ENCODE data around the gene TSEN15. TPM values are rescaled to one million over a fixed set of nuclear protein-coding genes. Genes with fewer than 3 reads are reported as not detected.

TSEN15 gene
- total and polyA plus RNA-seq, 2 of the 13 experiments (the other 11 are each of a cell fraction or from before 2014, with no cell fraction given): 25.6 to 35.8 TPM

DNA sequence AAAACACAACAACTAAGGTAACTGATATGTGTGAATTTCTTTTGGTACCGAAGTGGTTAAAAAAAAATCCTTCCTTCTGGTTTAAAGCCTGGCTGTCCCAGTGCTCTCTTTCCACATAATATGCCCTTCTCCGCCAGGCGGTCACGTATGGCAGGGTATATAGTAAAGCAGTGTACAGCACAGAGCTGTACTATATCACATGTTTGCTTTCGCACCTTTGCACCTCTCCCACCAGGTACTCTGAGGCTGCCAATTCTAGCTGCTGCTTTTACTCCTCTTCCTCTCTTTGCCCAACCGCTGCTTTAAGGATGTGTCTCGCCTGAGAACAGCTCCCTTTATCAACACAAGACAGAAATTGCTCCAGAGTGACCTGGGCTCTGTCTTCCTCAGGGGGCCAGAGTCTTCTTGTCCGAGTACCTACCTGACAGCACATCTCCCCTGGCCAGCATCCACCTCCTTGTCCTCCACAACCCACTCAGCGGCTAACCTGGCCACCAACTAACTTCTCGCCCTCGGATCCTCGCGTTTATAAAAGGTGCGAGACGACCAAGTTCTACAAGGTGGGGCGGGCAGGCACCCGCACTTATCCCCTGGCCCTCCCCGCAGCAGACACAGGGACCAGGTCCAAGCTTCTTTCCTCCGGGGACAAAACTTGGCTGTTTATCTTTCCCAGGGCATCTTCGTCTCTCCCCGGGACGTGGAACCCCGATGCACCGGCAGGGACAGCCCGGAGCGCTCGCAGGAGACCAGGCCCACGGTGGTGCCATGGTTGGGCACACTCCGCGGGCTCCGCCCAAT is 15.6 kb upstream of the TSEN15 start:
- intact Hi-C loops (cut with micrococcal nuclease; ENCODE audit: unreplicated experiment) (loop anchor here (5.0 to 10.0 kb wide), 2 partner anchors 39 to 191 kb away; no protein-coding TSS in a partner anchor), in situ Hi-C loops (cut with HindIII; ENCODE audit: extremely low pct_ligation_motif_present, low pct_unique_long_range_greater_than_20kb) (no loop called here)
- ATAC-seq (peak; percentile 79), DNase-seq (ENCODE audit: low spot score) (peak; percentile 64), FAIRE-seq (no peak)
- no peaks in the 10 kb centered on the region for H3K36me3 ChIP-seq (replicated peaks in 1 of 2; ENCODE audit: control insufficient read depth in 1 of 2, insufficient read depth in 2 of 2, low read length in 2 of 2)
- H3K27me3 ChIP-seq (ENCODE audit: control insufficient read depth in 1 of 2, insufficient read depth in 2 of 2, low read length in 2 of 2): peaks cover 1 to 47% of the 10 kb centered on the region in 2 experiments; a peak in 4 of 5 replicates
- no peaks in the 10 kb centered on the region for H4K20me1 ChIP-seq (ENCODE audit: insufficient read depth, low read length)
- H3K27ac ChIP-seq (ENCODE audit: extremely low read length, insufficient read depth, low read length): no peak overlapping the region
- no peak overlapping the region for H2AFZ ChIP-seq (ENCODE audit: low read length)
- H3K9ac ChIP-seq (ENCODE audit: insufficient read depth, low read depth, low read length): no peak overlapping the region
- POLR2A ChIA-PET: interaction anchor here (0.6 to 1.6 kb wide), 3 partner anchors 13 to 39 kb away, joined by 3 to 17 read pairs (median 3); partner anchors contain the start of gene TSEN15
- no peaks in the 10 kb centered on the region for H3K79me2 ChIP-seq (ENCODE audit: insufficient read depth, low read length)
- peak overlapping the region; percentile 41 to 74 (median 66); a peak in 5 of 6 replicates for H3K4me3 ChIP-seq (replicated peaks in 1 of 3; ENCODE audit: insufficient read depth in 1 of 3, low read depth in 2 of 3, low read length in 3 of 3)
- BruUV-seq (replicated peaks): TSS peak; percentile 38
- CTCF ChIA-PET (ENCODE audit: low intra/inter-chr PET ratio, low total read pairs): no interaction called here
- no peaks in the 10 kb centered on the region for H3K9me3 ChIP-seq (ENCODE audit: low read length)
- 7% methylated on average over 22 of the region's 31 CpGs for WGBS (ENCODE audit: low lambda C conversion rate)
- H3K4me1 ChIP-seq (ENCODE audit: insufficient read depth, low read length): peaks cover 31% of the 10 kb centered on the region
- peak overlapping the region; percentile 73 for H3K4me2 ChIP-seq (ENCODE audit: low read depth, low read length)
- TF ChIP-seq LRRFIP1 (CRISPR knock-in tag; conservative IDR thresholded peaks at IDR 0.05): no peak
- TF ChIP-seq MEF2D (CRISPR knock-in tag; IDR thresholded peaks at IDR 0.05): no peak
- TF ChIP-seq ZHX1 (CRISPR knock-in tag; IDR thresholded peaks at IDR 0.05; ENCODE audit: low read depth): no peak
- TF ChIP-seq PLSCR1 (CRISPR knock-in tag; IDR thresholded peaks at IDR 0.05; ENCODE audit: borderline replicate concordance): no peak
- TF ChIP-seq ZNF557 (CRISPR knock-in tag; IDR thresholded peaks at IDR 0.05): 0 out of 2 replicates have a peak, but pooled peaks have one; percentile 37
- no peak for TF ChIP-seq ZBTB26 (CRISPR knock-in tag; IDR thresholded peaks at IDR 0.05; ENCODE audit: borderline replicate concordance)
- no peak for TF ChIP-seq ZNF451 (CRISPR knock-in tag; IDR thresholded peaks at IDR 0.05)
- TF ChIP-seq CEBPG (CRISPR knock-in tag; IDR thresholded peaks at IDR 0.05): no peak
- no peak for TF ChIP-seq SPEN (CRISPR knock-in tag; IDR thresholded peaks at IDR 0.05; ENCODE audit: low read depth)
- TF ChIP-seq, protein P1, sequence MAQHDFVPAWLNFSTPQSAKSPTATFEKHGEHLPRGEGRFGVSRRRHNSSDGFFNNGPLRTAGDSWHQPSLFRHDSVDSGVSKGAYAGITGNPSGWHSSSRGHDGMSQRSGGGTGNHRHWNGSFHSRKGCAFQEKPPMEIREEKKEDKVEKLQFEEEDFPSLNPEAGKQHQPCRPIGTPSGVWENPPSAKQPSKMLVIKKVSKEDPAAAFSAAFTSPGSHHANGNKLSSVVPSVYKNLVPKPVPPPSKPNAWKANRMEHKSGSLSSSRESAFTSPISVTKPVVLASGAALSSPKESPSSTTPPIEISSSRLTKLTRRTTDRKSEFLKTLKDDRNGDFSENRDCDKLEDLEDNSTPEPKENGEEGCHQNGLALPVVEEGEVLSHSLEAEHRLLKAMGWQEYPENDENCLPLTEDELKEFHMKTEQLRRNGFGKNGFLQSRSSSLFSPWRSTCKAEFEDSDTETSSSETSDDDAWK (CRISPR knock-in tag; IDR thresholded peaks at IDR 0.05): no peak
- 0 out of 2 replicates have a peak, but pooled peaks have one; percentile 31 for TF ChIP-seq GABPB1 (CRISPR knock-in tag; IDR thresholded peaks at IDR 0.05)

All from HepG2 (cell line).